ENCODE results near the gene METTL26. TPM values are rescaled to one million over a fixed set of nuclear protein-coding genes. Genes with fewer than 3 reads are reported as not detected.

METTL26 gene
- polyA plus RNA-seq, 1 donor = 38.0 TPM

GRCh38 chr16:641326-642188, 5.5 kb upstream of the METTL26 start, which contains the start of gene MCRIP2:
Gene MCRIP2 (plus strand): TSS chr16:641828. CDS start chr16:641992, 164 bp downstream.
- DNase-seq = no peak

GRCh38 chr16:640614-641013, 4.5 kb upstream of the METTL26 start:
- no peak for DNase-seq

GRCh38 chr16:638836-639235, 2.7 kb upstream of the METTL26 start:
- no peak for DNase-seq

- DNase-seq = no peak
These were observed 2.0 kb upstream of the METTL26 start for GRCh38 chr16:638034-638543.

GRCh38 chr16:637081-638018, 1.2 kb upstream of the METTL26 start:
- peak; percentile 87 for DNase-seq

GRCh38 chr16:635573-636205, 416 bp downstream of the METTL26 start:
- DNase-seq = no peak

GRCh38 chr16:634996-635395, 1.1 kb downstream of the METTL26 start:
- DNase-seq = no peak

- no peak for DNase-seq
These were observed 1.9 kb downstream of the METTL26 start for GRCh38 chr16:634051-634670.

GRCh38 chr16:633336-634050, 2.6 kb downstream of the METTL26 start:
- no peak for DNase-seq

- no peak for DNase-seq
These were observed 3.4 kb downstream of the METTL26 start for GRCh38 chr16:632486-633335.

- no peak for DNase-seq
These were observed 4.2 kb downstream of the METTL26 start for GRCh38 chr16:631808-632358.

- DNase-seq = no peak
These were observed 5.2 kb downstream of the METTL26 start, which contains the start of gene WFIKKN1 for GRCh38 chr16:630815-631405. Gene WFIKKN1 (plus strand): TSS chr16:630985. CDS start chr16:631254, 269 bp downstream.

- DNase-seq = no peak
These were observed 5.8 kb downstream of the METTL26 start for GRCh38 chr16:630249-630814.

- DNase-seq = no peak
These were observed 6.3 kb downstream of the METTL26 start for GRCh38 chr16:629833-630248.

GRCh38 chr16:629185-629832, 6.8 kb downstream of the METTL26 start:
- DNase-seq = no peak

GRCh38 chr16:628321-629061, 7.6 kb downstream of the METTL26 start:
- DNase-seq = no peak

All from left kidney (tissue), 2 donors.